ELF-1 (cell line): ENCODE results near the gene USP47.

Source experiments
- DNase-seq: peaks from one replicate; pipeline ENCODE4 v3.0.0-alpha.2; 2016; ENCODE audit warnings: low read depth, low spot score

Gene USP47

GRCh38 chr11:11866203-11866602 lies 24.4 kb downstream of the USP47 start:
- DNase-seq: no peak

GRCh38 chr11:11867720-11868119 lies 25.9 kb downstream of the USP47 start:
- no peak for DNase-seq

- DNase-seq: peak; percentile 21
Measured at GRCh38 chr11:11871991-11872401, 30.2 kb downstream of the USP47 start.

GRCh38 chr11:11876458-11876857 lies 34.7 kb downstream of the USP47 start:
- peak; percentile 54 for DNase-seq

- DNase-seq: no peak
Measured at GRCh38 chr11:11880179-11880578, 38.4 kb downstream of the USP47 start.

- DNase-seq: no peak
Measured at GRCh38 chr11:11882539-11882938, 40.8 kb downstream of the USP47 start.

GRCh38 chr11:11884351-11884750 lies 42.6 kb downstream of the USP47 start:
- DNase-seq: no peak

GRCh38 chr11:11884774-11885481 lies 43.2 kb downstream of the USP47 start:
- DNase-seq: no peak

- no peak for DNase-seq
Measured at GRCh38 chr11:11894486-11894885, 52.7 kb downstream of the USP47 start.

GRCh38 chr11:11895672-11896071 lies 53.9 kb downstream of the USP47 start:
- DNase-seq: no peak

GRCh38 chr11:11898648-11899047 lies 56.9 kb downstream of the USP47 start:
- no peak for DNase-seq

- no peak for DNase-seq
Measured at GRCh38 chr11:11899401-11899800, 57.6 kb downstream of the USP47 start.

- no peak for DNase-seq
Measured at GRCh38 chr11:11901929-11902328, 60.2 kb downstream of the USP47 start.

- DNase-seq: no peak
Measured at GRCh38 chr11:11909727-11910126, 68.0 kb downstream of the USP47 start.

GRCh38 chr11:11910541-11910940 lies 68.8 kb downstream of the USP47 start:
- DNase-seq: no peak

GRCh38 chr11:11913395-11913794 lies 71.6 kb downstream of the USP47 start:
- DNase-seq: no peak

GRCh38 chr11:11915625-11916024 lies 73.9 kb downstream of the USP47 start:
- no peak for DNase-seq

- no peak for DNase-seq
Measured at GRCh38 chr11:11916981-11917399, 75.2 kb downstream of the USP47 start.

- no peak for DNase-seq
Measured at GRCh38 chr11:11923828-11924227, 82.1 kb downstream of the USP47 start.

GRCh38 chr11:11929920-11930319 lies 88.1 kb downstream of the USP47 start:
- DNase-seq: no peak

GRCh38 chr11:11931461-11932055 lies 89.8 kb downstream of the USP47 start:
- peak; percentile 24 for DNase-seq

GRCh38 chr11:11935536-11935935 lies 93.8 kb downstream of the USP47 start:
- no peak for DNase-seq

GRCh38 chr11:11937433-11937832 lies 95.7 kb downstream of the USP47 start:
- DNase-seq: no peak
